Stimulated activated CD4-positive, alpha-beta T cell treated with anti-CD3 and anti-CD28 coated beads, TNF-alpha, amount 100 ng/mL, for 48 hours (primary cell): ENCODE results near the gene AK5.

Experiments
- DNase-seq, 3 donors: peaks; one replicate each; pipeline ENCODE4 v3.0.0-alpha.2; 2020; ENCODE audit warnings: low read depth in 3 of 3

The AK5 gene

GRCh38 chr1:77438236-77438913 lies 156.6 kb downstream of the AK5 start:
- DNase-seq, result no peak

- no peak for DNase-seq
Observed at GRCh38 chr1:77446841-77447555, 165.2 kb downstream of the AK5 start.

- DNase-seq, result no peak
Observed at GRCh38 chr1:77447669-77448068, 165.8 kb downstream of the AK5 start.

- DNase-seq, result no peak
Observed at GRCh38 chr1:77459881-77460280, 178.1 kb downstream of the AK5 start.

GRCh38 chr1:77461691-77462090 lies 179.9 kb downstream of the AK5 start:
- DNase-seq, result no peak

- DNase-seq, result no peak
Observed at GRCh38 chr1:77463216-77463615, 181.4 kb downstream of the AK5 start.

GRCh38 chr1:77465139-77465538 lies 183.3 kb downstream of the AK5 start:
- no peak for DNase-seq

- DNase-seq, result no peak
Observed at GRCh38 chr1:77465922-77466321, 184.1 kb downstream of the AK5 start.

GRCh38 chr1:77467021-77467595 lies 185.3 kb downstream of the AK5 start:
- no peak for DNase-seq

GRCh38 chr1:77467741-77468140 lies 185.9 kb downstream of the AK5 start:
- DNase-seq, result no peak

- DNase-seq, result no peak
Observed at GRCh38 chr1:77468257-77468948, 186.6 kb downstream of the AK5 start.

- DNase-seq, result no peak
Observed at GRCh38 chr1:77468949-77469710, 187.3 kb downstream of the AK5 start.

- DNase-seq, result no peak
Observed at GRCh38 chr1:77471691-77472090, 189.9 kb downstream of the AK5 start.

- no peak for DNase-seq
Observed at GRCh38 chr1:77473690-77474089, 191.9 kb downstream of the AK5 start.

GRCh38 chr1:77475641-77476040 lies 193.8 kb downstream of the AK5 start:
- no peak for DNase-seq

GRCh38 chr1:77476475-77476874 lies 194.7 kb downstream of the AK5 start:
- no peak for DNase-seq

GRCh38 chr1:77484334-77484733 lies 202.5 kb downstream of the AK5 start:
- no peak for DNase-seq

GRCh38 chr1:77484926-77485325 lies 203.1 kb downstream of the AK5 start:
- no peak for DNase-seq

- DNase-seq, result no peak
Observed at GRCh38 chr1:77487631-77488030, 205.8 kb downstream of the AK5 start.

- DNase-seq, result no peak
Observed at GRCh38 chr1:77489910-77490309, 208.1 kb downstream of the AK5 start.

GRCh38 chr1:77494026-77494425 lies 212.2 kb downstream of the AK5 start:
- DNase-seq, result no peak

GRCh38 chr1:77498918-77499317 lies 217.1 kb downstream of the AK5 start:
- no peak for DNase-seq
